Right kidney (tissue), 1 donor: ENCODE data around the gene RASGRF2.
A peak's percentile ranks its signal among the peaks of the same experiment; 100 is the strongest.

Experiments used
- DNase-seq: peaks from one replicate; pipeline ENCODE4 v3.0.0-alpha.2; 2016

The RASGRF2 gene

DNA sequence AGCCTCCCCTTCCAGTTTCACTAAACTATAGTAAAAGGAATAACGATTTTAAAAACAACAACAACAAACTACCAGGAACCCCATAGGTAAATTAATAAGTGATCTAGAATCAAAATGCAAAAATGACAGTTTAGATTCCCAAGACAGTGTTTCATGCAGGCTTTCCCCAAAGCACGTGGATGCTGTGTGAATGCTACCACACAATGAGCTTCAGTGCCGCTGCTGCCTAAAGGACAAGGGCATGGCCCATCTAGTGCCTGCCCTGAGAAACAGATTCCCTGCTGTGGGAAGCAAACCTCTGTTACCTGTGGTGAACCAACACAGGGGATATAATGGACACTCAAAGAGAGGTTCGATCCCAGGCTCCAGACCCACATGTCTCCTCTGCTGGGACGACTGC is 249.2 kb downstream of the RASGRF2 start:
- DNase-seq = no peak

DNA sequence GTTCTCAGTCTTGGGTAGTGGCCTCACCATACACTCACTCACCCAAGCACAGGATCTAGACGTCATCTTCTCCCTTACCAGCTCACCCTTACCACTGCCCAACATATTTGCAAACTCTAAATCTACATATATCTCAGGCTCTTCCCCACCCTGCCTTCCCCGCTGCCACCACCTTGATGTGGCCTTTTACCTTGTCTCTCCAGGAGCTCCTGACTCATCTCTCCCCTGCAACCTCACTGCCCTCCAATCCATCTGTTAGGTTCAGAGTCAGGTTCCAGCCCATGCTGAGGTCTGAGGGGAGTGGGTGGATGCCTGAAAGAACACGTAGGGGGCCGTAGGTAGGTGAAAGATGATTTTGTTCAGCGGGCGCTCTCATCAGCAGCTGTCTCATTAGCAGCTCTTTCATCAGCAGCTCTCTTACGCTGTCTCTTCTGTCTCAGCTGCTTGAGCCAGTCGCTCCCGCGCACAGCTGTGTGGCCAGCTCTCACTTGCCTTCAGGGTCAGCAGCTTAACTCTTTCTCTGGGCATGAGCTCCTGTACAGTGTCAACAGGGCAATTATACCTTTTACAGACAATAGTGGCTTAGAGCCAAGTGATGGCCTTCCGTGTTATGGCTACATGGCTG is 249.8 kb downstream of the RASGRF2 start:
- no peak for DNase-seq

DNA sequence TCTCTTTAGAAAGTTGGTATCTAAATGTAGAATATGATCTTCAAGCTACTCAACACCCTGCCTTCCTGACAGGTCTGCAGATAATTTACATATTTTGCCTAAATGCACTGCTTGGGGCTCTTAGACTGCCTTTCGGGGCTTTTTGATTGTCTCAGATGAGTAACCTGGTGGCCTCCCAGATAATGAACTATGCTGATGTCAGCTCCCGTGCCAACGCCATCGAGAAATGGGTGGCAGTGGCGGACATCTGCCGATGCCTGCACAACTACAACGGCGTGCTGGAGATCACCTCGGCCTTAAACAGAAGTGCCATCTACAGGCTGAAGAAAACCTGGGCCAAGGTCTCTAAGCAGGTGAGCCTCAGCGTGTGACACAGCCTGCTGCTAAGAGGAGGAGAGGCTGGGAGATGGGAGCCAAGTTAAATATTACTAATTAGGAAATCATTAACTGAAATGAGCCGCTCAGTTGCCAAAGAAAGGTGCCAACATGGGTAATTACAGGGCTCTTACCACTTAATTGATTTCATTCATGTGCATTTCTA is 252.1 kb downstream of the RASGRF2 start:
- DNase-seq = no peak

DNA sequence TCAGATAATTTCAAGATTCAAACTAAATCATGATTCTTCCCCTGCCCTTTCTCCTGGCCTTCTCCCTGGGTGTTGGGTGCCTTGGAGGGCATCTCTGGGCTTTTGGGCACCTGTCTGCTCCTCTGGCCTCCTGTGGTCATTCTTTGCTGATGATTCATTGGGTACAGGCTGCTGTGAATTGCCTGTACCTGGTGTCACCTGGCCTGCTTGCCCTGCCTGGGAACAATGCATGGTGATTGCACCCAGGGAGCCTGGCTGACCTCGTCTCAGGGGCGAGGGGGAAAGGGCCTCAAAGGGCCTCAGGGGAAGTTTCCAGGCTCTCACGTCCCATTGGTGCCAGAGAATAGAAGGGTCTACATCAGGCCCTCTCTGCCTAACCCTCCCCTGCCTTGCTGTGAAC is 252.9 kb downstream of the RASGRF2 start:
- DNase-seq = no peak

DNA sequence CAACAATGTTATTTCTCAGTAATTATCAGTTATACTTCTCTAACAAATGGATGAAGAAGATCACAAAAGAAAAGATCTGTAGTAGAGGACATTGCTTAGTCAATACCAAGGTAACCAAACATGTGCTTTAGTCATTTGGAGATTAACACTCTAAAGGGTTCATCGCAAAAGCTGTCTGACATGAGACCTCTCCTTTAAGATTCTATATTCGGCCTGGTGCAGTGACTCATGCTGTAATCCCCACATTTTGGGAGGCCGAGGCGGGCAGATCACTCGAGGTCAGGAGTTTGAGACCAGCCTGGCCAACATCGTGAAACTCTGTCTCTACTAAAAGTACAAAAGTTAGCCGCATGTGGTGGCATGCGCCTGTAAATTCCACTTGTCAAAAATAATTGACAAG is 254.7 kb downstream of the RASGRF2 start:
- no peak for DNase-seq

DNA sequence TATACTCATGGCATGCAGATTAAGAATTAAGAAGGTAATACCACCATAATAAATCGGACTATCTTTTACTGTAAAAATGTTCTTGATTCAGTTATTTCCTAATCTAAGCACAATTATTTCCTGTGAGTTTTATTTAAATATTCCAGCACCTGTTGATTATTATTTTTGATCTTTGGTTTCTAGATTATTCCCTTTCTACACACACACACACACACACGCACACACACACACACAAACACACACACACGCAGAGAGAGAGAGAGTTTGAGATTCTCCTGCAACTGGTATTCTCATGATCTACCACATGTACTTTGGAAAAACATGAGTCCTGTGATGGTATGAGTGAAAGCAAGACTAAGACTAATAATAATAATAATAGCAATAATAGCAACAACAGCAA is 256.0 kb downstream of the RASGRF2 start:
- DNase-seq = no peak

DNA sequence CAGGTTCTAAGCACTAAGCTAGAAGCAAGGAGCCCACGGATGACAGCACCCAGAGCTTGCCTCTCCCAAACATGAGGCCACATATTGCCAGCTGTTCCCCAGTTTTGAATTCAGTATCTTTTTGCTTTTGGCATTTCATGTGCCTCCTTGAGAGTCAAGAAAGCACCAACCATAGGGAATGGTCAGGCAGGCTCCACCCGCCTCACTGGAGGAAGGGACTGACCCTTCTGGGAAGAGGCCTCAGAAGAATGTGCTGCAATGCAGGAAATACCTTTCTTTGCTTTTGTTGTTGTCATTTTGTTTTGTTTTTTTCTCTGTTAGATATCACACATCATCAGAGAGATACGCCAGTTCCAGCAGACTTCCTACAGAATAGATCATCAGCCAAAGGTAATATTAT is 259.2 kb downstream of the RASGRF2 start:
- DNase-seq = no peak

DNA sequence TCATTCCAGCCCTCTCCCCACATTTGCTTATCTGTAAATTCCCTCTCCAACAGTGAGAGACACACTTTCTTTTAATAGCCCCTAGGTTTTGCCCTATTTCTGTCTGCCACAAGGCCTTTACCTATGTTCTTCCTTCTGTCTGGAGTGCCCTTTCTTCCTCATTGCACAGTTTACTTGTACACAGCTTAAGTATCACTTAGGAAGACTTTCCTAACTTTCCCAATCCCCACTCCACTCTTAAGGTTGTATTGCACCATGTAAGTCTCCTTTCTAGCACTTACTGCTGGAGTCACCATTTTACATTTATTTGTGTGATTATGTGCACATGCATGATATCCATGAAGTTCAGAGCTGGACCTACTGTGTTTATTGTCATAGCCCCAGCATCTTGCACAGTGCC is 262.1 kb downstream of the RASGRF2 start:
- DNase-seq = no peak

DNA sequence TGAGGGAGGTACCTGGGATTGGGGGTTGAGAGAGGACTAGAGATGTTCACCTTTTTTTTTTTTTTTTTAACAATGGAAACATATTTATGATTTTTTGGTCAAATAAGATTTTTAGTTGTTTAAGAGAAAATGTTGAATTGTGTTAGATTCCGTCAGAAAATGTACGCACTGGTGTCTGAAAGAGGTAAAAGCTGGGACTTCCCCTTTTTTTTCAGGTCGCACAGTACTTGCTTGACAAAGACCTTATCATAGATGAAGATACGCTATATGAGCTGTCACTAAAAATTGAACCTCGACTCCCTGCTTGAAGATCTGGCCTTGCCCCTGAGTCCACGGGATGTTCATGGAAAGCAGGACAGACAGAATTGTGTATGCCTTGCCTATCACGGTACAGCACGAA is 265.3 kb downstream of the RASGRF2 start:
- no peak for DNase-seq

DNA sequence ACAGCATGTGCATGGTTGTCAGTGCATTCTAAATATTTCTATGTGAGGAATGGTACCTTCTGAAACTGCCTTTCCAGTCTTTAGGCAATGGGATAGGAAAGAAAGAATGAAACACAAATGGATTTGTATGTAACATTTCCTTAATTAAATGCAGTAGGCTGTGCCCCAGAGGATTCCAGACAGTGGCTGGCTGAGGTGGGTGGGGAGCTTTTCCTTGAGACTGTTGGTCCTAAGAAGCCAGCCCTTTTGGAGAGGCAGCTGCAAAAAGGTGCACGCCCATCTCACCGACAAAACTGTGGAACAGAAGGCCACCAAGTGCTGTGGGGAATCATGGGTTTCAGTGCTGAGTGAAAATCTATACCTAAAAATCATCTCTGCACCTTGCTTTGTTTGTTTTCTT is 266.1 kb downstream of the RASGRF2 start:
- DNase-seq = no peak

DNA sequence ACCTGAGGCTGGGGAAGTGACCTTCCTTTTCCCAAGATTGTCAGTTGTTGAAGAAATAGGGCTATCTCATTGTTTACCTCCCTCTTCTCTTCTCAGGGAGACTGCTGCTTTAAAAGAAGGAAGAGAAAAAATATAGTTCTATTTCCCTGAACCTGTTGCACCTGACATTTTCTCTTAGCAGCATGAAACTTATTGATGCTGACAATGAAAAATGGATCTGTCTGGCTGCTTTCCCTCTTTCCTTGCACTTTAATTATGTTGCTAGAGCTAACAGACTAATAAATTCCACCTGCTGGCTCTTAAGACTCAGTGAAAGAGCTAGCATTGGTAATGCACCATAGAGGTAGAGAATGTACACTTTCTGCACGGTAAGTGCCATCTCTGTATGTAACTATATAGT is 266.8 kb downstream of the RASGRF2 start:
- DNase-seq = no peak

DNA sequence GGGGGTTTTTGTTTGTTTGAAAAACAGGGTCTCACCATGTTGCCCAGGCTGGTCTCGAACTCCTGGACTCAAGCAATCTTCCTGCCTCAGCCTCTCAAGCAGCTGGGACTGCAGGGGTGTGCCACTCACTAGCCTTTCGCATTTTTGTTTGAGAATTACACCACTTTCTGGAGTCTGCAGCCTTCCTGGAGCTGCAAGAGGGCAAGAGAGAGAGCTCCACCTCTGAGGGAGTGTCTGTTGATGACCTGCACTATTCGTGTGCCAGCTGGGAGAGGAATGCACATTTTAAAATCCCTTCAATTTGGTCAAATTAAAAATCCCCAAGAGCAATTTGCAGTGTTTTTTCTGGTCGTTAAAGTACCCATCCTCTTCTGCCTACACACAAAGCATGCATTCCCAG is 267.9 kb downstream of the RASGRF2 start:
- DNase-seq = no peak

DNA sequence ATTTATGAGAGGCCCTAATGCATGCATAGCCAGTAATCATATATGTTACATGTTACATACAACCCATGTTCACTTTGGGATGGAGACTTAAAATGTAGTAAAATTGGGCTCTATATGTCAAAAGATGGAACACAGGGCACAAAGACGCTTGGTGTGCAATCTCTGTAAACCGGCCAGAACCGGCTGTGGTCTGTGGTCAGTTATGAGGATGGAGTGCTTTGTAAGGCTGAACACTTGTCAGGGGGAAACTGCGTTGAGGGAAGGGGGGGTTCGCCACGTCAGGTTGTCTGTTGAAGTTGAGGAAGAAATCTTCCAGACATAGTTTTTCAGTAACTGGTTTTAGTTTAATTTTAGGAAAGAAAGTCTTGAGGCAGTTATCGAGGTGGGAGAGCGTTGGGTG is 270.3 kb downstream of the RASGRF2 start:
- DNase-seq = no peak

DNA sequence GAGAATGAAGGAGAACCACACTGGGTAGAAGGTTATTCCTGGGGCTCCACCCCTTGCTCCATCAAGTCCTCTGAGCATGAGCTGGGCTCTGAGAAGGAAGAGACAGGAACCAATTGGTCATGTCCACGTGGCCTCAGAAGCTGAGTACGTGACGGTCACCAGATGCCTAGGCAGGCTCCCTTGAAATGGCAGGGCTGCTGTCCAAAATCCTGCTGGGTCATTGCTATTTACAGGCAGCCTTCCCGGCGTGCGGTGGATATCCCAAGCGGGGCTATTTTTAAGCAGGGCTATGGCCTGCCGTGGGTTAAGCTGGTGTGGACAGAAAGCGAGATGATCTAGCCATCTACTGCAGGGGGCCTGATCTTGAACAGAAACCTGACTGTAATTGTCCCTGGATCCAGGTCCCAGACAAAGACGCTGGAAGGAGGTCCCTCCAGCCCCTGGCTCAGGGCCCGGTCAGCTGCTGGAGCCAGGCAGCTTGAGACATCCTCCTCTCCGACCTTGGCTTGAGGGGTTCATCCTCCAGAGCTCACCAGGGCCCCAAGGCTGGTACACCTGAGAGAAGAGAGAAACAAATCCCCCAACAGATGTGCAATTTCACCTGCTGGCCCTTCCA is 272.4 kb downstream of the RASGRF2 start:
- no peak for DNase-seq

DNA sequence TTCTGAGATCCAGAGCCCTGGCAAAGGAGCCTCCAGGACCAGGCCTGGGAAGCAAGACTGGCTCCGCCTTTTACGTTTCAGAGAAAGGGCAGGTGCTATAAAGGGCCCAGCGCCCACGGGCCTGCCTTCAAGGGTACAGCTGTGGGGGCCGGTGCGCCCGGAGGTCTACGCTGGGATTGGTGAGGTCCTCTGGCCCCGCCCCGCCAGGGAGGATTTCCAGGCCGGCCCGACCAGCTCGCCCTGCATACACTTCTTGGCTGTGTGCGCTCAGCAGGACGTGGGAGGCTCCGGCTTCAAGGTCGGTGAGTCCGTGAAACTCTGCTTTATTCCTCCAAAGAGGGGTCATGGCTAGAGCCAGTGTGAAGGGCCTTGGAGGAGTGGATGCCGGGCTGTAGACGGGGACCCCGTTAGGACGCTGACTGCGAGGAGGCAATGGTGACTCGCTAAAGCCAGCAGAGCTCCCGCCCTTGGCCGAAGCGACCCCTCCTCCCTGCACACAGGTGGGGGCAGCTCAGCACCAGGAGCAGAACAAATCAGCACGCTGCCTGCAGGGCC is 273.0 kb downstream of the RASGRF2 start, which contains the start of gene CKMT2:
Gene CKMT2, plus strand, starts transcription at position 243 of the 555 bp plus-strand sequence. CDS start 17,811 bp downstream, outside the sequence.
- peak; percentile 81 for DNase-seq

DNA sequence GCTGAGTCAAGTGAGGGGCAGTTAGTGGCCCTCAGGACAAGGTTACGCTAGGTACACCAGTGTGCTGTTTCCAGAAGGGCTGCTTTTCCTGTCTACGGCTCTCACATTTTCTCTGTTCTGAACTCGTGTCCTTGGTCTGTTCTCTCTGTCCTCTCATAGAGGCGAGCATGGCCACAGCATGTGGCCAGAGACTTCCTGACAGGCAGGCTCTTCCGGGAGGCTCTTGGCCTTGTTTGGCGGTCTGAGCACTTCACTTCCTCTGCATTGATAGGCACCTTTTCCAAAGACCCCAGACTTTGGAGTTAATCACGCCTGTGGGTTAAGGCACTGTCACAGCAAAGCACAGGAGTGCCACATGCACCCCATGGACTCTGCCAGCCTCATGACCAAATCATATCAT is 274.1 kb downstream of the RASGRF2 start:
- no peak for DNase-seq

DNA sequence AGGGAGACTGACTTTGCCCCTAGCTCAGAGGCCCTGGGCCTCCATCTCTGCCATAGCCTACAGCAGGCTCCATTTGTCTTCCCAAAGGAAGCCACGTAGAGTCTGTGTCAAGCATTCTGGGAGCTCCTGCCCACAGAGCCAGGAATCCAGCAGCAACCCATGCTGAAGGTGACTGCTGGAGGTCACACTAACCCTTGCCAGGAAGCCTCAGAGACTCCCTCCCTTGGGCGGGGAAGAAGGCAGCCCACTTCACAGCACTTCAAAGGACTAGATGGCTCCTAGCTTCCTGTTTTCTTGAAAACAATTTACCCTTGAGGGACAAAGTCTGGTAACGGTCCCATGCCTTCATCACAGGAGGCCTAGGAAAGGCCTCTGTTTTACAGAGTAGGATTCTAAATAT is 274.6 kb downstream of the RASGRF2 start:
- DNase-seq = no peak

DNA sequence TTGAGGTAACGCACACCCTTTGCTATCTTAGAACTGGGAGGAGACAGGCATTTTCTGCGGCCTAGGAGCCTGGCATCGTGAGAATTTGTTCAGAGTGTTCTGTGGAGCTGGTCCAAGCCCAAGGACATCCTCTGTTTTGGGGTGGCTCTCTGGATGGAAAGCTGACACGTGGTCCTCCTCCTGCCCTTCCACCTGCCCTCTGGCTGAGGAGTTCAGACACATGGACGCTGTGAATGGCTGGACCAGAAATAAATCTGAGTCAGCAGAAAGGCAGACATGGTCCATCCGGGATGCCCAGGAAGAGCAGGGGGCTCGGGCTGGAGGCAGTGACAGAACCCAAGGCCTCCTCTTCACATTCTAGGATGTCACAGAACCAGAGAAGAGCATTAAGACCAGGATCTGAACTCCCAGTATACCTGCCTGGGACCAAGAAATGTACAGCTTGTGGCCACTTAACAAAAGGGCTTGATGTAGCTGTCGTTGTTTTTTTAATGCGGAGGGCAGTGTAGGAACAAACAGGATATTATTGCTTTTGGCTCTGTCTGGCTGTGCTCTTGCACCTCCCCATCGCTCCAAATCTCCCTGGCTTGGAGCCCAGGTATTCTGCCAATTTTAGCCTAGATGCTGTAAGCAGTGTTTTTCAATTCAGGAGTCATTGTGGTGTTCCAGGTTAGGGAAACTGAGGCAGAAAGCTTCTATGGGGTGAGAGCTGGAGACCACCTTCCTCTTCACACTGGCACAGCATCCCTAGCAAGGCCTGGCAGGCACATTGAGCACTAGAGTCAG is 275.3 kb downstream of the RASGRF2 start:
- DNase-seq = no peak

DNA sequence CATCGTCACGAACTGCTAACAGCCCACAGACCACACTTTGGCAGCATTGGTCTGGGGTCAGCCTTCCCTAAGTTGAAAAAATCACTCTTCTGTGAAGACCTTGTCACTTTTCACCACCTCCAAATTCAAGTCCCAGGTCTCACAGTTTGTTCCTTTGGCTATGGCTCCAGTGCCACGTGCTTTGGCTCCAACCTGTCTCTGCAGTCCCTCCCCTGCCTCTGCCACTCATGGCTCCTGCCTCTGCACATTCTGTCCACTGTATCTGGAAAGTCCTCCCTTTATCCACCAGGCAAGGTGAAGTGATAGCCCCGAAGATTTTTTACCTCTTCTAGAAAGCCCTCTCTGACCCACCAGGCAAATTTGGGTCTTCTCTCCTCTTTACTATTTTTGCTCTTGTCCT is 278.3 kb downstream of the RASGRF2 start:
- no peak for DNase-seq

DNA sequence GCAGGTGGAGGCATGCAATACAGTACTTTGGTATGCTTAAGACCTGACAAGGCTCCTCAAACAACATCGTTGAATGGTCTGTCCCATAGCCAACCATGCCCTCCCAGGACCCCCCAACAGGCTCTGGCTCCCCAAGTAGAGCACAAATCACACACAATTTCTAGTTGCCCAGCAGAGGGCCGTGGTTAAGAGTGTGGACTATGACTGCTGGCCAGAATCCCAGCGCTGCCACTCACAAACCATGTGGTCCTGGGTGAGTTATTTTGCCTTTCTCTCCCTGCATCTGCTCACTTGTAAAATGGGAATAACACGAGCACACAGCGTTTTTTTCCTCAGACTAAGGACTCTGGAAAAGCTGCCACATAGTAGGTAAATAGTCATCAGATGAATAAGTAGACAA is 279.4 kb downstream of the RASGRF2 start:
- DNase-seq = no peak

DNA sequence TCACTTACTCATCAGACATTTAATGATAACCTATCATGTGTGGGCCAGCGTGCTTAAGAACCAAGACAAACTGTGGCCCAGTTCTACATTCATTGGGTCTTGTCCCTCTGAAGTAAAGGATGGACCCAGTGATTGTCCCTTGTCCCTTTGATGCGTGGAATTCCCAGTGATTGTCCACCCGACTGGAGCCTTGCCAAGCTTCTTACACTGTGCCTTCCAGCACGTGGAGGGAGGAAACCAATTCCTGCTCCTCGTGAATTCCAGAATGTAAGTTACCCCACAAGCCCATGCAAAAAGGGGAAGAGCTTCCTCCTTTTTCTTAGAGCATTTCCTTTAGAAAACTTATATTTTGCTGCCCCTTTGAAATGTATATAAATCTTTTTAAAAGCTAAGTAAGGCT is 280.8 kb downstream of the RASGRF2 start:
- DNase-seq = no peak

DNA sequence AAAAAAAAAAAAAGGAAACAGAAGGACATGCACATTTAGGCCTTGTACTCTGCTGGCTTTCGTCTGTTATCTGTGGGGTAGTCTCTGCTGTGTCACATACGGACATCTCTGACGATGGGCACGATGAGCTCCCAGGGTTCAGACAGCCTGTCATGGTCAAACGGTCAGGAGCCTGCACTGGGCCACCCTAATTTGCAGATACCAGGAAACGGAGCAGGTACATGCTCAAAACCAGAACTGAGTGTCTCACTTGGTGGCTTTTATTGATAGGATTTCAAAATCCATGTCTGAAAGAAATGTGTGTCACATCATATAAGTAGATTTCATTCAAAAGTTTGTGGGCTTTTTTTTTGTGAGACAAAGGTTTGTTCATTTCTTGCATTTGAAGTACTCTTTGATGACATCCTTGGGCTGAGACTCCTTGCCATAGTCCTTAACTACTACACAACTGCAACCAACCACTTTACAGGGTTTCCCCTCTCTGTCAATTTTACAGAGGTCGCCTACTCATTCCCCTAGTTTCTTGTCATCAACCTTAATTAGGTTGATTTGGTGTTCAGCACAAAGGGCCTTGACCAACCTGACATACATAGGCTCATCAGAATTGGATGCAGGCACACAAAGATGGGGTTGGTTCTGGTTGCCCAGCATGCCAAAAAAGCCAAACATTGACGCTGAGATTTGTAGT is 281.9 kb downstream of the RASGRF2 start:
- DNase-seq = no peak
